Hepatocyte (in vitro differentiated cells): Measurements from ENCODE around the gene TLR8.

Source experiments
- CTCF ChIP-seq: fragments of 200-600 bp; sonication (generic); IDR thresholded peaks from 2 replicates; pipeline ENCODE4 v1.5.1; 2016; ENCODE audit warnings: antibody characterized with exemption, mild to moderate bottlenecking; ENCODE audit not compliant: poor library complexity
- EZH2 ChIP-seq: fragments of 200-600 bp; sonication (generic); IDR thresholded peaks from 2 replicates; pipeline ENCODE4 v1.6.1; 2016; ENCODE audit warnings: antibody characterized with exemption, mild to moderate bottlenecking, borderline replicate concordance

GRCh38 chrX:12887141-12887540, 19.3 kb upstream of the TLR8 start:
- no peak for TF ChIP-seq CTCF
- no peak for TF ChIP-seq EZH2
